H1 (cell line): Measurements from ENCODE around the gene SIPA1L3.

Experiments
- RAD21 ChIP-seq, 2 experiments: IDR thresholded peaks in 1 of 2; conservative IDR thresholded peaks in 1 of 2; 2 replicates each; pipeline ENCODE4 v1.6.1; 2011; ENCODE audit warnings: low read depth in 2 of 2, low read length in 2 of 2, improper control_type of control experiment in 1 of 2, inconsistent platforms in 1 of 2, mild to moderate bottlenecking in 1 of 2, moderate library complexity in 1 of 2
- RXRA ChIP-seq: IDR thresholded peaks from 2 replicates; pipeline ENCODE4 v1.6.1; 2011; ENCODE audit warnings: low read depth, mild to moderate bottlenecking, low read length, moderate library complexity; ENCODE audit not compliant: insufficient read depth

DNA sequence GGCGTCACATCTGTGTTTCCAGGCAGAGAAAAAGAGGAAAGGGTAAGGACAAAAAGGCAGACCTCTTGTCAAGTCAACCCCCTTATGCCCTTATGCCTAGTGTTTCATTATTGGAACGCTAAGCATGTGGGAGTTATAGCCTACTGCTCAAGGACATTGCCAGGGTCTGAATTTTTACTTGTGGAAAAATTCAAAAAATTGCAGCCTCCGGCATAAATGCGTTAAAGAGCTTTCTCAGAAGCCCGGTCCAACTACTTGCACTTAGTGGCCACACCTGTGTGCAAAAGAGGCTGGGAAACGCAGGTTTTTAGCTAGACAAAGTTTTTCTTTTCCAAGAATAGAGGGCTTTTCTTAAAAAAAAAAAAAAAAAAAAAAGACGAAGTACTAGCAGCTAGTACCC lies 177.2 kb downstream of the SIPA1L3 start:
- TF ChIP-seq RXRA, result no peak
- no peak for TF ChIP-seq RAD21 (IDR thresholded peaks at IDR 0.05 in 1 of 2, conservative IDR thresholded peaks at IDR 0.05 in 1 of 2; ENCODE audit: low read depth in 2 of 2, low read length in 2 of 2)
